22Rv1 (cell line): ENCODE results near the gene IFT22.
"Not testable (repeated sequence)": the region's sequence is repeated elsewhere in the genome, so short reads cannot be mapped to it uniquely, and the experiment has no call there.

ENCODE experiments used
- CTCF ChIP-seq: fragments of 450-650 bp; IDR thresholded peaks from 2 replicates; pipeline ENCODE4 v1.5.1; 2017; ENCODE audit warnings: mild to moderate bottlenecking
- ZFX ChIP-seq: fragments of 450-650 bp; IDR thresholded peaks from 2 replicates; pipeline ENCODE4 v1.6.1; 2017; ENCODE audit warnings: antibody characterized with exemption, borderline replicate concordance

DNA sequence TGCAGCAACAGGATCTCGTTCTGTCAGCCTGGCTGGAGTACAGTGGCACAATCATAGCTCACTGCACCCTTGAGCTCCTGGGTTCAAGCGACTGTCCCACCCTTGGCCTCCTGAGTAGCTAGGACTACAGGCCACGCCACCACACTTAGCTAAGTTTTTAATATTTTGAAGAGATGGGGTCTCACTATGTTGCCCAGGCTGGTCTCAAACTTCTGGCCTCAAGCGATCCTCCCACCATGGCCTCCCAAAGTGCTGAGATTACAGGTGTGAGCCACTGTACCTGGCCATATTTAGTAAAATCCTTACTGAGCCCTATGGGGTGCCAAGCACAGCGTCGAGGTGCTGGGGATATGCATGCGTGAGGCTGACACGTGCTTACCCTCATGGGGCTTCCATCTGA lies 40.7 kb downstream of the IFT22 start:
- not testable (repeated sequence) for TF ChIP-seq CTCF, ZFX
